Renal cortex interstitium (tissue), 11 donors: ENCODE data around the gene QRSL1. TPM values are rescaled to one million over a fixed set of nuclear protein-coding genes. Genes with fewer than 3 reads are reported as not detected.
"Not testable (repeated sequence)": the region's sequence is repeated elsewhere in the genome, so short reads cannot be mapped to it uniquely, and the experiment has no call there.

Experiments
- DNase-seq, 11 donors: peaks; one replicate each; pipeline ENCODE4 v3.0.0-alpha.2; 2013; ENCODE audit warnings: low read depth in 9 of 11, low spot score in 4 of 11; ENCODE audit errors: extremely low read depth in 1 of 11
- polyA plus RNA-seq, 3 donors: library from polyadenylated mRNA; unstranded; fragments of 120-200 nt; gene quantifications; one replicate each; pipeline ENCODE4 v1.2.1, GENCODE V29; 2013; ENCODE audit not compliant: insufficient read length in 3 of 3

QRSL1 gene
- polyA plus RNA-seq, 3 donors: 16.3 to 20.9 (median 16.7) TPM

DNA sequence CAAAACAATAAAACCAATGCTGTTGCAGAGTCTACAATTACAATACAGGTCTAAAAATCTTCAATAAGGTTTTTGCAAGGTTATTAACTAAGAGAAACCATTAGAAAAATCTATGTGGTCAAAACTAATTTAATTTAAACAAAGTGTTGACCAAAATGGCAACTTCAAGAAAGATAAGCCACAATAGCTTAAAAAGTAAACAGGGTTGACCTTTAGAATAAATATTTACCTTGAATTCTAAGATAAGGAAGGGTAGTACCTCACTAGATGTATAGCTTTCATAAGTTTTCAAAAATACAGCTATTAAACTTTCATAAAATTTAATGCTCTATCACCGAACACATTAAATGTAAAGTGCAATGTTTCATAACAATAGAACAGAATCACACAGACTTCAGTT, 11.5 kb upstream of the QRSL1 start:
- DNase-seq: no peak

DNA sequence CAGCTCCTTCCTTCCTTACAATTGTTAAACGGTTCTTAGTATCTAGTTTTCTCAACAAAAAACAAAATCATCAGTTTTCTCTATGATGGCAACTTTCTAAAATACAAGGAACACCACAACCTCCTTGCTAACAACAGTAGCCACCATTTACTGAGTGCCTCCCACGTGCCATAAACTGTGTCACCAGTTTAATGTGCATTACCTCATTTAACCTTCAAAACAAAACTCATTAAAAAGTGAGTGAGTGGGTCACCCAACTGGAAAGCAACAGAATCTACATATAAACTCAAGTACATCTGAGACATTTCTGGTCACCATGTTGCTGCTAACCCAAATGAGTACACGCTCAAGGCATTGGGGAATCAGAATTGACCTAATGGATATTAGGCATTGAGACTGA, 11.1 kb upstream of the QRSL1 start:
- no peak for DNase-seq

DNA sequence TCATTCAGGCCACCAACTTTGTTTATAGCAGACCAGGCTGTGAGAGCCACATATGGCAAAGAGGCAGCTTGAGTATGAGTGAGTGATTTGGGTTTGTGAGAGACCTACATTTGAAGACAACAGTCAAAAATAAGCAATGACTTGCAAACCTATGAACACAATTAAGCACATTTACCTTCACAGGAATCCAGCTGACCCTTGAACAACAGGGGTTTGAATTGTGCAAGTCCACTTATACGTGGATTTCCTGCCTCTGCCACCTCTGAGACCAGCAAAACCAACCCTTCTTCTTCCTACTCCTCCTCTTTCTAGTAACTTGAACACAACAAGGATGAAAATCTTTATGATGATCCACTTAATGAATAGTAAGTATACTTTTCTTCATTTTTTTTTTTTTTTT, 10.2 kb upstream of the QRSL1 start:
- no peak for DNase-seq

DNA sequence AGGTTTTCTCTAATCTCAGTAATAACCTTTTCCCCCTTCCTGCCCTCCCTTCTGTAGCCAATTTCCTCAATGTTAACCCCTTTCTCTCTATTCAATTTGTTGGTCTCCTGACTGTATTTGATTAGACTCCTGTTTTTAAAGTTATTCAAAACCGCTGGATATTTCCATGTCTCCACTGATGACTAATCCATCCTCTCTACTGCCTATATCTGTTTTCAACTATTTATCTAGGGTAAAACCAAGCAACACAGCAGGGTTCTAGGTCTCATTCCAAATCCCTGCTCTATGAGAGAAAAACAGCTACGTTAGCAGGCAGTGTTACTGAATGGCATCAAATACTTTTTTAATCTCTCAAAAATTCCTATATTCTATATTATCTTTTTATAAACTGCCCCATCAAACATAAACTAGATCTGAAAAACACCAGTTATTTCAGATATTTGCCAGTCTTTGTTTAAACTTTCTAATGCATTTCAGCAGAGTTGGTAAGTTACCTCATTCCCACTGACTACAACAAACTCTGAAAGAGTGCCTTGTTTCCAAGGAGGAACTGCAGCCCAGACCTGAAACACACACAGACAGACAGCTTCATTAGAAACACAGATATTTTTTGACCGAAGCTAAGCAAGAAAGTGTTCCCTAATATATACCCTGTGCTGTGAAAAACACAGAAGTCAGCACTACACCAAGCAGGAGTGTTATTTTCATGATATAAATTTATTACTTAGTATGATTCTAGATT, 8.3 kb upstream of the QRSL1 start:
- no peak for DNase-seq

DNA sequence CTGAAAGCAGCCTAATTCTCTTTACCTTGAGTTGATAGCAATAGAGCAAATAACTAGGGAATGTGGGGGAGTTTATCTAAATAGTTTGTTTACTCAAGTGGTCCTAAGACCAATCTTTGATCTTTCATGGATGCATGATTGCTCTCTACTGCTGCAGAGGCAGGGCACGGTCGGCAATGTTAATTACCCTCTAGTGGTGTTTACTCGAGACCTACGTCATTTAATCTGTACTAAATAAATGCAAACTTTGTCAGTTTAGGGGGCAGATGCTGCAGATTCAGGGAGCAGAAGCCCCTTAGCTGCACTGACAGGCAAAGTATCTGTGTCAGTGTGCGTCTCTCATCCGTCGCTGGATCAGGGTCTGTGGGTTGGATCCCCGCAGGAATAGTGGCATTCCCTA, 7.0 kb upstream of the QRSL1 start:
- no peak for DNase-seq

DNA sequence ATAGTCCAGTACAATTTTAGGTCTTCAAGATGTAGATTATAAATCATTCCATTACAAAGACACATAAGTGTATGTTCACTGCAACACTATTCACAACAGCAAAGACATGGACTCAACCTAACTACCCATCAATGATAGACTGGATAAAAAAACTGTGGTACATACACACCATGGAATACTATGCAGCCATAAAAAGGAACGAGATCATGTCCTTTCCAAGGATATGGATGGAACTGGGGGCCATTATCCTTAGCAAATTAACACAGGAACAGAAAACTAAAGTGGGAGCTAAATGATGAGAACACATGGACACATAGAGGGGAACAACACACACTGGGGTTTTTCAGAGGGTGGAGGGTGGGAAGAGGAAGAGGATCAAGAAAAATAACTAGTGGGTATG, 6.3 kb upstream of the QRSL1 start:
- no peak for DNase-seq

DNA sequence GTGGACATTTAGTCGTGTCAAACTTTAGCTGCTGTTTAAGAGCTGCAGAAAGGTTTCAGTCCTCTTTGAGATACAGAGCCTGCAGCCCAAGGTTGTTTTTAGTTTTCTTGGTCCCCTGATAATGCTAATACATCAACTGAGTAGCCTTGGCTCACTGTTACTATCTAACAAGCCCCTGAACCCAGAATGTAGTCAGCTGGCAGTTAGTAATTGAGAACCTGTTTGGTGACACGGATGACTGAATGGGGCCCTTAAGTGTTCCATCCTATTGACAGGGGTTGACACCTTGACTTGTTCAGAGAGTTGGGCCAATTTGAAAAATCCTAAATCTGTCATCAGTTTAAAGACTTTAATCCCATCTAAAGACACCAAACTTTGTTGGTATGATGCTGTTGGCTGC, 2.9 kb upstream of the QRSL1 start:
- DNase-seq: no peak

DNA sequence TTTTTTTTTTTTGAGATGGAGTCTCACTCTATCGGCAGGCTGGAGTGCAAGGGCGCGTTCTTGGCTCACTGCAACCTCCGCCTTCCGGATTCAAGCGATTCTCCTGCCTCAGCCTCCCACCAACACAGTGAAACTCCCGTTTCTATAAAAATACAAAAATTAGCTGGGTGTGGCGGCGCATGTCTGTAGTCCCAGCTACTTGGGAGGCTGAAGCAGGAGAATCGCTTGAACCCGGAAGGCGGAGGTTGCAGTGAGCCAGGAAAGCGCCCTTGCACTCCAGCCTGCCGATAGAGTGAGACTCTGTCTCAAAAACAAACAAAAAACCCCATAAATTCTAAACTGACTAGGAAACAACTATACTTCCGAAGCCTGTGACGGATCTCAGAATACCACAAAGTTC, 1.6 kb upstream of the QRSL1 start:
- not testable (repeated sequence) for DNase-seq

DNA sequence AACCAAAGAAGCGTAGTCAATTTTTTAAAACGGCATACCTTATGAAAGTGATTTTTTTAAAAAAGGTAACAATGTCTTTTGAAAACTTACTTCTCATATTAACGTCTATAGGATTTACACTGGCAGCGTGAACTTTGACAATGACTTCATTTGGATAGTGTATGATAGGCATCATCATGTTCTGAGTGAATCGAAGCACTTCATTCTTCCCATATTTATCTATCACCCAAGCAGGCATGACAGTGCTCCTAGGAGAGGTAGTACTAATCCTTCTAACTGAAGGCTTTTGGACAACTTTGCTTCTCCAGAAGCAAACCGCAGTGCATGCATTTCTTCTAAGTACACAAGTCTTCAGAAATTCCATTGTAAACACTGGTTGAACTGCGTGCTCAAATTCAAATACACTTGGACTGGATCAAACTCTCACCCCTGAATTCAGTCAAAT, 698 bp upstream of the QRSL1 start:
- no peak for DNase-seq

DNA sequence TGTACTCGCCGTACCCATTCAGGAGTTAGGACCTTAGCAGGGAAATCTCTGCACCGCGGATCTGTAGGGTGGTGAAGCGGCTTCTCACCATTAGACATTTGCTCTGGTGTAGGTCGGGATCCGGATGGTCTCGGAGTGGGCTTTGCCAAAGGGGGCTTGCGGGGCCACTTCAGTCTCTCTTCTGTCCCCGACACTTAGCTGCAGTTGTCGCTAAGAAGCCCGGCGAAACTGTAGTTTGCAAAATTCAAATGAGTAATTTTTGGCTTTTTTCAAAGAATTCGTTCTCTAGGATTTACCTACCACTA, 433 bp downstream of the QRSL1 start:
- no peak for DNase-seq

DNA sequence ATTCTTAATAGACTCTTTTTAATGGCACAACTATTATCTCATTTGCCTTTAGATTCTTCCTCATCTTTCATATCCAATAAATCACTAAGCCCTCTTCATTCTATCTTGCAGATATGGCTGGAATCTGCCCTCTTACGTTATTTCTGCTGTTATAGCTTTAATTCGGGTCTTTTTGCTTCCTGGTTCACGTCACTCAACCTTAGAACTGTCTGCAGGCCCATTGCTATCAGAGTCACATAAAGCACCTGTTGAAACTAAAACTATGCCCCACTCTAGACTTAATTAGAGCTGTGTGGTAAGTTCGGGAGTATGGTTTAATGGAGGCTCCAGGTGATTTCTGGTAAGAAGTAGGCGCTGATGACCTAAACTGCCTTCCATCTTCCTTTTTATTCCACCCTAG, 988 bp downstream of the QRSL1 start:
- no peak for DNase-seq

DNA sequence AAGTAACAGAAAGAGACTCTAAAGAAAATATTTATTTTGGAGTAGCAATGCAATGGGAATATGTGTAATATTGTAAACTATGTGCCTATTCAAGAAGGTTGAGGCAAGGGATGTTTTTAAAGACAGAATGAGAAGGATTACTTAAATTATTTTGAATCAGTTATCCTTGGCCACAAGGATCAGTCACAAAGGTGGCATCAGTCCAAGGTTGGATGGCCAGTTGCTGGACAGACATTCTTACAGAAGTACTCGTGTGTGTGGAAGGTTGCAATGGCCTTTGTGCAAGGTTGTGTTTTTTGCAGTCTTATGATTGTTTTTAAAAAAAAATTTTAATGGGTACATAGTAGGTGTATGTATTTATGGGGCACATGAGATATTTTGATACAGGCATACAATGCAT, 2.0 kb downstream of the QRSL1 start:
- DNase-seq: no peak

DNA sequence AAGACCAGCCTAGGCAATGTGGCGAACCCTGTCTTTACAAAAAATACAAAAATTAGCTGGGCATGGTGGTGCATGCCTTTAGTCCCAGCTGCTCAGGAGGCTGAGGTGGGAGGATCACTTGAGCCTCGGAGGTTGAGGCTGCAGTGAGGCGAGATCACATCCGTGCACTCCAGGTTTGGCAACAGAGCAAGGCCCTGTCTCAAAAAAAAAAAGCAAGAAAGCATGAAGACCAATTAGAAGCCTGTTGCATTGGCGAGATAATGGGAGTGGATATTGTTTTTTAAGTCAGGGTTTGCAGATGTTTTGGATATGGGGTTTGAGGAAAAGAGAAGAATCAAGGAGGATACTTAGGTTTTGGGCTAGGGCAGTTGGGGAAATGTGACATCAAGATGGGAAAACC, 5.2 kb downstream of the QRSL1 start:
- DNase-seq: no peak

DNA sequence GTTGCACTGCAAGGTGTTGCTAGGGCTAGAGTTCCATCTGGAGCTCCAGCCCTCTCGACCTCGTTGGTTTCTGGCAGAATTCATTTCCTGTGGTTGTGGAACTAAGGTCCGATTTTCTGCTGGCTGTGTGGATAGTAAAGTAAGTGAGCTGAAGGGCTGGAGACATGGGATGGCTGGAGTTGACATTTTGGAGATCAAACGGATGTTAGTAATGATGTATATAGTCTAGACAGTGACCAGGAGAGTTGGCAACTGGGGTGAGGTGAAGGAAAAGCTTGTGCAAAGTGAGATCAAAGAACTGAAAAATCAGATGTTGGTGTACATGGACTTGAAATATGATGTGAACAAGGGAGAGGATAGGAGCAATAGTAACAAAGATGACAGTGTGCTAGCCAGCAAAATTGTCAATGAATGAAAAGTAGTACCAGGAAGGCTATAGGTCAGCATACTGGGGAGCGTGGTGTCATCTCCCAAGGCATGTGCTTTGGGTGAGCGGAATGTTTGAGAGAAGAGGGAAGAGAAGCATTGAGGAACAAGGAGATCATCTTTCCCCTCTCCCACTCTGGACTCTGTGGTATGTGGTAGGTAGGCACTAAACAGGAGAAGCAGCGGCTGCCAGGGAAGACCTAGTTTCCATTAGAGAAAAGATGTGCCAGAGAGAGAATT, 7.8 kb downstream of the QRSL1 start:
- no peak for DNase-seq

DNA sequence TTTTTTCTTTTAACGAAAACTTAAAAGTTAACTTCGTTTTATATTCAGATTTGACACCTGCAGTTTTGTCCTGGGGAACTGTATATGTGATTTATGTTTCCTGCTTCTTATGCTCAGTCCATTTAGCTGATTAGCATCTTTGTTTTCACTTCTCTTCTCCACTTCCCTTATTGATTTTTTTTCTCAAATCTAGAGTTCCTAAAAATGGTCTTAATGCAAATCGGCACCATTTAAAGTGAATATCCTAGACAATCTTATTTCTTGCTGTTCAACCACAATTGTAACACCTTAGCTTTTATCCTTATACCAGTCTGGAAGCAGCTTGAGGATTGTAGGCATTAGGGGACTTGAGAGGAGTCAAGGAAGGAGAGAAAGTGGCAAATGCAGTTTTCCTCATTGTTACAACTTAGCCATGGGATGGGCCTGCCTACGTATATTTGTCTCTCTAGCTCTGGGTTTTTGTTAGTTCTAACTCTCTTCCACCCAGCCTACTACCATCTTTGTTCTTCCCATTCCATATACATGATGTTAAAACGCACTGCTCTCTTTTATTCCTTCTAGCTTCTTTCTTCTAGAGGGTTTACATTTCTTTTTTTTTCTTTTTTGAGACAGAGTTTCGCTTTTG, 8.5 kb downstream of the QRSL1 start:
- no peak for DNase-seq

DNA sequence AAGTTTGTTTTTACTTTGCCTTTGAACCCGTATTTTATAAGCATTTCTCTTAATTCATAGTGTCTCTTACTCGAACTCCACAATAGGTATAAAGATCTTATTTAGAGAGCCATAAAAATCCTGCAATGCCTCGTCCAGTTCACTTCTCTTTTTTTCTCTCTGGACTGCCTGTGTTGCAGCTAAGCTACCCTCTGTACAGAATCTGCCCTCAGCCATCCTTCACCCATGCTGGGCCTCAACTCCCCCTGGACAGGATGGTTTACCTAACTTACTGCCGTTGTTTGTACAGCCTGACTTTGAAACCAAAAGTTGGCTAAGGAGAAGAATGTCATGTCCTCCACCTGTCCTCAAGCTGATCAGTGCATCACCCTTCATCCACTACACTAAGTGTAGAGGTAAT, 10.4 kb downstream of the QRSL1 start:
- DNase-seq: no peak

DNA sequence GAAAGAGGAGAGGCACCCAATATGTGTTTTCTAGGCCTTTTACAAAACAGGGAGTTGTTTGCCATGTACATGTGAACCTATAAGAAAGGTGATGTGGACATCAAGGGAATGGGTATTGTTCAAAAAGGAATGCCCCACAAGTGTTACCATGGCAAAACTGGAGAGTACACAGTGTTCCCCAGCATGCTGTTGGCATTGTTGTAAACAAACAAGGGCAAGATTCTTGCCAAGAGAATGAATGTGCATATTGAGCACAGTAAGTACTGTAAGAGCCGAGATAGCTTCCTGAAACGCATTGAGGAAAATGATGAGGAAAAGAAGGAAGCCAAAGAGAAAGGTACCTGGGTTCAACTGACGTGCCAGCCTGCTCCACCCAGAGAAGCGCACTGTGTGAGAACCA, 13.1 kb downstream of the QRSL1 start:
- no peak for DNase-seq

DNA sequence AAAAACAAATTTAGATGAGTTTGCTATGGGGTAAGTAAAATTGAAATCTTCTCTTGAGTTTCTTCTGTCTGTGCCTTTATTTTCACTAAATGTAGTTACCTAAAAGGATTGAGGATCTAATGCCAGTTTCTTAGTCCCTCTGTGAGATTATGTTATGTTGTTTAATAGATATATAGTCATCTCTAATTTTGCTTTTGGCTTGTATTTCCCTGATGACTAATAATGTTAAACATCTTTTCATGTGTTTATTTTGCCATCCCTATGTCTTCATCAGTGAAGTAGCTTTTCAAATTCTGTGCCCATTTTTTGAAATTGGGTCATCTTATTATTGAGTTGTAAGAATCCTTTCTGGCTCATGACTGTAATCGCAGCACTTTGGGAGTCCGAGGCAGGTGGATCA, 13.7 kb downstream of the QRSL1 start:
- no peak for DNase-seq

DNA sequence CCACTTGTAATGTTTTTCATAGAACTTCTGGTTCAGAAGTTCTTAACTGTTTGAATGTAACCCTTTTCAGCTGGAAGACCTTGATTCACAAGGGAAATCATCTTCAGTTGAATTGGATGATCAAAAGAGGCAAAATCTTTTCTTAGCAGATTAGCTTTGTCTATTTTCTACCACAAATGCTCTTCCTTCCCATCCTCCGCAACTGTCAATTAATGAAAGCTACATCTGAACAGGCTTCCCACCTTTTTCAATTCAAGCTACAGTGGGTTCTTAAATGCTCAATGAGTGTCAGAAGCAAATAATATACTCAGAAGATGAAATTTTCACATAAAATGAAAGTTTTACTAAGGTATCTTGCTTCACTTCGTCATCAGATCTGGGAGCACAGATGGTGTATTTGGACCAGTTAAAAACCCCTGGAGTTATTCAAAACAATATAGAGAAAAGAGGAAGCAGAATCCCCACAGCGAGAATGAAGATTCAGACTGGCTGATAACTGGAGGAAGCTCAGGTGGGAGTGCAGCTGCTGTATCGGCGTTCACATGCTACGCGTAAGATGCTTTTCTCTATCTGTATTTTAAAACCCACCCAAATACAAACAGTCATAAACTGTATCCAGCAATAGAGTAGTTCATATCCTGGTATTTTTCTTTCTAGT, 19.4 kb downstream of the QRSL1 start:
- DNase-seq: no peak

DNA sequence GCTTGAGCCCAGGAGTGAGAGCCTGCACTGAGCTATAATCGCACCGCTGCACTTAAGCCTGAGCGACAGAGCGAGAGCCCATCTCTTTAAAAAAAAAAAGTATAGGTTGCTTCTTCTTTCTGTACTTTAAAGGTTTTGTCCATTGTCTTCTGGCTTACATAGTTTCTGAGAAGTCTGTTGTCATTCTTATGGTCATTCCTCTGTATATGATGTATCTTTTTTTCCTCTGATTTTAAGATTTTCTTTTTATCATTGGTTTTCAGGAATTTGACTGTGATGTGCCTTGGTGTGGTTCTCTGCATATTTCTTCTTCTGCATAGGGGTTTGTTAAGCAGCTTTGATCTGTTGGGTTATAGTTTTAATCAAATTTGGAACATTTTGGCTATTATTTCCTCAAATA, 29.1 kb downstream of the QRSL1 start:
- no peak for DNase-seq
